ENCODE data around the gene GPR119.
A peak's percentile ranks its signal among the peaks of the same experiment; 100 is the strongest.
"Not testable (repeated sequence)": the region's sequence is repeated elsewhere in the genome, so short reads cannot be mapped to it uniquely, and the experiment has no call there.

Gene GPR119

DNA sequence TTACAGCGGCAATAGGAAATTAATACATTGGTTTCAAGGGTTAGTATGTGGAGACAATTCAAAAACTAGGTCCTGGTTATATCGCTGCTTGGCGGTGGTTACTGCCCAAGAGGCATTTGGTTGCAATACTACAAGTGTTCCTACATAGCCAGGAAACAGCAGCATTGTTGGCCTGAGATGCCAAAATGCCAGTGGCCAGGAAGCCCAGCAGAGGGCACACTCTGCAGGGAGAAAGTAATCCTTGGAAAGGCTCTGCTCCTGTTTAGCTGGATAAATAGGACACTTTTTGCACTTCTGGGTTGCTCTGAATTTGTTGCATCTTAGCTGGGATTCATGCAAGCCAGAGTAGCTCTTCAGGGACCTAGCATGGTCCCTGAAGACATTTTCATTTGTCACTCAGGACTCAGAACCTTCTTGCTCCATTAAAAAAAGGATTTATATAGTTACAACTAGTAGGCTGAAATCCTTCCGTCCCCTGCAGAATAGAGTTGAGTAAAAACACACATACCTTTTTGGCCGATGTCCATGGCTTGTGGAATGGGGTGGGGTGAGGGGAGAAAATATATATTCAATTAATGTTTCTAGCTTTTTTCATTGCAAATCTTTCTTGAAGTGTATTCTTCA lies 8.1 kb upstream of the GPR119 start:
- in situ Hi-C loops (cut with MboI; ENCODE audit: low sequenced_read_pairs, unreplicated experiment) = loop anchor here (10.0 kb wide), 1 partner anchor 521 kb away; no protein-coding TSS in a partner anchor
- TF ChIP-seq, protein P1, sequence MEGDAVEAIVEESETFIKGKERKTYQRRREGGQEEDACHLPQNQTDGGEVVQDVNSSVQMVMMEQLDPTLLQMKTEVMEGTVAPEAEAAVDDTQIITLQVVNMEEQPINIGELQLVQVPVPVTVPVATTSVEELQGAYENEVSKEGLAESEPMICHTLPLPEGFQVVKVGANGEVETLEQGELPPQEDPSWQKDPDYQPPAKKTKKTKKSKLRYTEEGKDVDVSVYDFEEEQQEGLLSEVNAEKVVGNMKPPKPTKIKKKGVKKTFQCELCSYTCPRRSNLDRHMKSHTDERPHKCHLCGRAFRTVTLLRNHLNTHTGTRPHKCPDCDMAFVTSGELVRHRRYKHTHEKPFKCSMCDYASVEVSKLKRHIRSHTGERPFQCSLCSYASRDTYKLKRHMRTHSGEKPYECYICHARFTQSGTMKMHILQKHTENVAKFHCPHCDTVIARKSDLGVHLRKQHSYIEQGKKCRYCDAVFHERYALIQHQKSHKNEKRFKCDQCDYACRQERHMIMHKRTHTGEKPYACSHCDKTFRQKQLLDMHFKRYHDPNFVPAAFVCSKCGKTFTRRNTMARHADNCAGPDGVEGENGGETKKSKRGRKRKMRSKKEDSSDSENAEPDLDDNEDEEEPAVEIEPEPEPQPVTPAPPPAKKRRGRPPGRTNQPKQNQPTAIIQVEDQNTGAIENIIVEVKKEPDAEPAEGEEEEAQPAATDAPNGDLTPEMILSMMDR (IDR thresholded peaks at IDR 0.05; ENCODE audit: borderline replicate concordance, control extremely low read depth, extremely low read depth, insufficient read depth, missing control alignments) = peak; percentile 31
- no peak for DNase-seq (ENCODE audit: low spot score)

DNA sequence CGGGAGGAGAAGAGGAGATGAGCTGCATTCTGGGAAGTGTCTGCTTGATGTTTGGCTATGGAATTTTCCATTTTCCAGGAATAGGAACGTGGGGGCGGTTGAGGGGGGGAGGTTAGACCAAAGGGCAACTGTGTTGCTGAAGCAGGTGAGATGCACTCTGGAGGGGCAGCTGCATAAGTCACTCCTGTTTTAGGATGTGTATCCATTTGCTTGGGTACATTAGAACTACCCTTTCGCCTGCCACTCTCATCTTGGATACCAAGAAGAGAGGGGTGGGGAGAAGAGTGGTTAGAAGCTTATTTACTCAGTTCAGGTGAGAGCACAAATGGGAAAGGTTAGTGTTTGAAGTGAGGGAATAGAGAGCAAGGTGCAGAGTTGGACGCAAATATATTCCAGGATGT lies 934 bp upstream of the GPR119 start:
- TF ChIP-seq, protein P1 (IDR thresholded peaks at IDR 0.05; ENCODE audit: borderline replicate concordance, control extremely low read depth, extremely low read depth, insufficient read depth, missing control alignments) = no peak
- in situ Hi-C loops (cut with MboI; ENCODE audit: low sequenced_read_pairs, unreplicated experiment) = no loop called here
- no peak for DNase-seq (ENCODE audit: low spot score)

DNA sequence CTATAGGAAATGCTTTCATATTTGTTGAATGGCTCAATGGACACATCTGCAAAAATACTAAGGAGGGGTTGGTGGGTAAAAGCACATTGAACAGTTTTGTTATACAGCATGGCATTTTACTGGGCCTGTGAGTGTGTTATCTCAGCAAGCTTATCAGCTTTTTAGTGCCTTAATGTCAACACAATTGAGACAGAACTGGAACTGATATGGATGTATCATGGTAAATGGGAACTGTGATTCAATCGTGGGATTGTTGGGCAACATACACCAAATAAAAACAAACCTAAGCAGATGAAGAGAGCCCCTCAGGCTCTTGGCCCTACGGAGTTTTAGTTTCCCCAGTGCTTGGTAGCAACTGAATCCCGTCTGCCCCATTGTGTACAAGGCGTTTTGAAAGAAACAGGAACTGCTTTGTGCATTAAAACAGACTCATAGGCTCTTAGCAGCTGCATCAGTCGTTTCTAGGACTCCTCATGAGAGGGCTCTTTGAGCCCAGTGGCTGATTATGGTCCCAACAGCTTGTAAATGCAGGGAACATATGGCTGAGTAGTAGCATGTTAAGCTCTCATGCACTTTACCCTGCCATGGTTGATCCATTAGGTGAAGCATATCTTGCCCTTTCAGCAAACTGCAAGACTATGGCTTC lies 7.3 kb downstream of the GPR119 start:
- DNase-seq (ENCODE audit: low spot score) = no peak

DNA sequence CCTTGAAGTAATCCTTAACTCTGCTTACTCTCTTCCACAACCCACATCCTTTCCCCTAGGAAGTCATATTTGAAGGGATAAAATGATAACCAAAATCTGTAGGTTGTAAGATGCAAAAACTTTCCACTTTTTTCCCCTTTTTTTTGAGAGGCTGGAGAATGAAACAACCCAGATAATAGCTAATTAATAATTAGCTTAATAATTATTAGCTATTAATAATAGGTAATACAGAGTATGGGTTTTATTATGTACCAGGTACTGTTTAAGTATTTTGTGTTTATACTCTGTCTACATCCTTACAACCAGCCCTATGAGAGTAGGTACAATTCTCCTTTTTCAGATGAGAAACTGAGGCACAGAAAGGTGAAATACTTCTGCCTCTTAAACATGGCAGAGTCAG lies 9.4 kb downstream of the GPR119 start:
- TF ChIP-seq, protein P1 (IDR thresholded peaks at IDR 0.05; ENCODE audit: borderline replicate concordance, control extremely low read depth, extremely low read depth, insufficient read depth, missing control alignments) = no peak
- no peak for DNase-seq (ENCODE audit: low spot score)
- in situ Hi-C loops (cut with MboI; ENCODE audit: low sequenced_read_pairs, unreplicated experiment) = no loop called here

More for the DNA sequence above, 7.3 kb downstream of the GPR119 start:
- in situ Hi-C loops (cut with MboI; ENCODE audit: low sequenced_read_pairs, unreplicated experiment) = no loop called here
- TF ChIP-seq, protein P1 (IDR thresholded peaks at IDR 0.05; ENCODE audit: borderline replicate concordance, control extremely low read depth, extremely low read depth, insufficient read depth, missing control alignments) = no peak

DNA sequence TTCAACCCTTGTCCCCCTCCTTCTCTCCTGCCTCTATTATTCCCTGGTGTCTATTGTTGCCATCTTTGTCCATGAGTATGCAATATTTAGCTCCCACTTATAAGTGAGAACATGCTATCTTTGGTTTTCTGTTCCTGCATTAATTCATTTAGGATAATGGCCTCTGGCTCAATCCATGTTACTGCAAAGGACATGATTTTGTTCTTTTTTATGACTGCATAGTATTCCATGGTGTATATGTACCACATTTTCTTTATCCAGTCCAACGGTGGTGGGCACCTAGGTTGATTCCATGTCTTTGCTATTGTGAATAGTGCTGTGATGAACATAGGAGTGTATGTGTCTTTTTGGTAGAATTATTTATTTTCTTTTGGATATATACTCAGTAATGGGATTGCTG lies 33.4 kb downstream of the GPR119 start:
- DNase-seq (ENCODE audit: low spot score); in situ Hi-C loops (cut with MboI; ENCODE audit: low sequenced_read_pairs, unreplicated experiment): not testable (repeated sequence)

DNA sequence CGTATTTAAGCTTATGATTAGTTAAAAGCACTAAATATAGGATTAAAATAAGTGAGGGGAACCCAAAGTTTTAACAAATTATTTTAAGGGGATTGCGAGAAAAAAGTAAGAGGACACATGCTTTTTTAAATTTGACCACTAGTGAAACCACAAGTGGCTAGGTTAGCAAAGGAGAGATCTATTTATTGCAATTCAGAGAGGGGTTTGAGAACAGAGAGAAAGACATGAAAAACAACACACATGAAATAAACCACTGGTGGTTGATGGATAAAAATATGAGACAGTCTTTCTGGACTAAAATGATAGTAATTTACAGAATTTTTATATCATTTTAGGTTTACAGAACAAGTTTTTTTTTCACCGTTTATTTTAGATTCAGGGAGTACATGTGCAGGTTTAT lies 33.9 kb downstream of the GPR119 start:
- TF ChIP-seq, protein P1 (IDR thresholded peaks at IDR 0.05; ENCODE audit: borderline replicate concordance, control extremely low read depth, extremely low read depth, insufficient read depth, missing control alignments) = no peak
- in situ Hi-C loops (cut with MboI; ENCODE audit: low sequenced_read_pairs, unreplicated experiment) = no loop called here
- no peak for DNase-seq (ENCODE audit: low spot score)

DNA sequence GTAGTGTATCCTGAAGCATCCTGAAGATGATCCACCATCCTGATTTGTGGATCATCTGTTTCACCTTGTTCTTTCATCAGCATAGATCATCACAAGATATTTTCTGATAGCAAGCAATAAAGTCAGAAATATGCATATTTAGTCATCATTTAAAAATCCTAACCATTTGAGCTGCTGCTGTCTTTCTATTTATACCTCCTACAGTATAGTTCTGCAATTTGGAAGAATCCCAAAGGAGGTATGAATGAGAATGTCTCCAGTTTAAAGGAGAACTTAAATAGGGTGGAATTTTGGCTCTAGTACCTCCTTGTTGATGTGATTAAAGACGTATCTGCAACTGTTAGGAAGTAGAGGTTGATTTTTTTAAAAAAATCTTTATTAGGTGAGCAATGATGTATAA lies 38.2 kb downstream of the GPR119 start:
- no peak for DNase-seq (ENCODE audit: low spot score)
- TF ChIP-seq, protein P1 (IDR thresholded peaks at IDR 0.05; ENCODE audit: borderline replicate concordance, control extremely low read depth, extremely low read depth, insufficient read depth, missing control alignments) = no peak
- in situ Hi-C loops (cut with MboI; ENCODE audit: low sequenced_read_pairs, unreplicated experiment) = loop anchor here (25.0 kb wide), 1 partner anchor 565 kb away; the partner anchor contains the start of gene ENOX2
